Measurements from ENCODE around the gene PRG2. TPM values are rescaled to one million over a fixed set of nuclear protein-coding genes. Genes with fewer than 3 reads are reported as not detected.

Gene PRG2
- total and polyA plus RNA-seq, 2 of the 13 experiments (the other 11 are each of a cell fraction or from before 2014, with no cell fraction given) = not detected

- TF ChIP-seq ZNF713 (CRISPR knock-in tag; IDR thresholded peaks at IDR 0.05) (no peak), CREM (IDR thresholded peaks at IDR 0.05) (peak; percentile 67; the same call in 1 of the 2 replicates), CREM (CRISPR knock-in tag; IDR thresholded peaks at IDR 0.05) (no peak), ZNF280B (CRISPR knock-in tag; IDR thresholded peaks at IDR 0.05; ENCODE audit: borderline replicate concordance) (no peak), ZNF251 (CRISPR knock-in tag; IDR thresholded peaks at IDR 0.05) (no peak), DDIT3 (CRISPR knock-in tag; IDR thresholded peaks at IDR 0.05) (no peak), ZNF776 (CRISPR knock-in tag; IDR thresholded peaks at IDR 0.05) (no peak), ATF7-NPFF (CRISPR knock-in tag; IDR thresholded peaks at IDR 0.05; ENCODE audit: low read depth) (no peak), BHLHE40 (IDR thresholded peaks at IDR 0.05; ENCODE audit: low read length) (no peak), ZSCAN9 (CRISPR knock-in tag; IDR thresholded peaks at IDR 0.05; ENCODE audit: borderline replicate concordance) (peak; percentile 64; the same call in 1 of the 2 replicates), KAT2B (IDR thresholded peaks at IDR 0.05; ENCODE audit: borderline replicate concordance, low read depth, low read length) (no peak), ZNF326 (CRISPR knock-in tag; IDR thresholded peaks at IDR 0.05; ENCODE audit: borderline replicate concordance) (no peak), ZNF292 (CRISPR knock-in tag; IDR thresholded peaks at IDR 0.05; ENCODE audit: borderline replicate concordance, low read depth) (no peak), ZSCAN29 (CRISPR knock-in tag; conservative IDR thresholded peaks at IDR 0.05) (no peak; the same call in 1 of the 2 replicates), KLF11 (CRISPR knock-in tag; IDR thresholded peaks at IDR 0.05) (no peak), NFKBIZ (CRISPR knock-in tag; IDR thresholded peaks at IDR 0.05) (no peak), PREB (CRISPR knock-in tag; IDR thresholded peaks at IDR 0.05) (no peak), ZNF530 (CRISPR knock-in tag; IDR thresholded peaks at IDR 0.05; ENCODE audit: low read depth) (no peak), TERF1 (CRISPR knock-in tag; IDR thresholded peaks at IDR 0.05) (no peak), NRL (CRISPR knock-in tag; IDR thresholded peaks at IDR 0.05; ENCODE audit: borderline replicate concordance) (no peak), NFRKB (IDR thresholded peaks at IDR 0.05) (no peak), ZBTB43 (CRISPR knock-in tag; conservative IDR thresholded peaks at IDR 0.05) (no peak), GATAD2A (CRISPR knock-in tag; IDR thresholded peaks at IDR 0.05) (peak; percentile 78), USF2 (IDR thresholded peaks at IDR 0.05; ENCODE audit: low read depth, low read length) (no peak), USF2 (CRISPR knock-in tag; IDR thresholded peaks at IDR 0.05; ENCODE audit: borderline replicate concordance) (no peak)
Observed at GRCh38 chr11:57399972-57400578, 9.6 kb upstream of the PRG2 start (continued).
